SK-N-SH treated with all-trans-retinoic acid at 6 μM for 48 hours (cell line): ENCODE measurements around the gene KCNT2.

Experiments
- ATAC-seq: fragments of 200-7000 bp; cut with Tn5 transposase; 3 replicates; pipeline ENCODE4 v1.9.1; 2020; ENCODE audit warnings: mild to moderate bottlenecking, moderate library complexity
- ARNTL ChIP-seq: fragments of 450-650 bp; formaldehyde crosslinking; IDR thresholded peaks from 2 replicates; pipeline ENCODE4 v1.5.0; 2020; ENCODE audit warnings: low read depth, mild to moderate bottlenecking, moderate library complexity, borderline replicate concordance
- BACH2 ChIP-seq: fragments of 250-450 bp; sonication (Bioruptor Pico); IDR thresholded peaks from 2 replicates; pipeline ENCODE4 v1.9.0; 2021; ENCODE audit warnings: mild to moderate bottlenecking, borderline replicate concordance
- CREB5 ChIP-seq: fragments of 250-450 bp; sonication (Bioruptor Pico); IDR thresholded peaks from 2 replicates; pipeline ENCODE4 v1.5.1; 2020; ENCODE audit warnings: low read depth, mild to moderate bottlenecking, moderate library complexity
- CSDC2 ChIP-seq: fragments of 250-450 bp; sonication (Bioruptor Pico); IDR thresholded peaks from 2 replicates; pipeline ENCODE4 v1.5.0; 2020; ENCODE audit warnings: mild to moderate bottlenecking, moderate library complexity
- ESRRG ChIP-seq: fragments of 250-450 bp; sonication (Bioruptor Pico); IDR thresholded peaks from 2 replicates; pipeline ENCODE4 v1.6.1; 2021; ENCODE audit warnings: mild to moderate bottlenecking
- GLIS3 ChIP-seq: fragments of 250-450 bp; sonication (Bioruptor Pico); IDR thresholded peaks from 2 replicates; pipeline ENCODE4 v1.5.0; 2020; ENCODE audit warnings: mild to moderate bottlenecking, moderate library complexity
- ISL1 ChIP-seq: fragments of 250-450 bp; sonication (Bioruptor Pico); IDR thresholded peaks from 2 replicates; pipeline ENCODE4 v2.1.2; 2022; ENCODE audit warnings: mild to moderate bottlenecking, moderate library complexity
- OSR1 ChIP-seq: fragments of 250-450 bp; sonication (Bioruptor Pico); IDR thresholded peaks from 2 replicates; pipeline ENCODE4 v1.8.0; 2022; ENCODE audit warnings: moderate library complexity, mild to moderate bottlenecking, inconsistent platforms
- PATZ1 ChIP-seq: fragments of 250-450 bp; sonication (Bioruptor Pico); IDR thresholded peaks from 2 replicates; pipeline ENCODE4 v1.8.0; 2020; ENCODE audit warnings: mild to moderate bottlenecking, moderate library complexity, borderline replicate concordance
- PPARA ChIP-seq: fragments of 250-450 bp; sonication (Bioruptor Pico); IDR thresholded peaks from 2 replicates; pipeline ENCODE4 v1.5.0; 2020; ENCODE audit warnings: mild to moderate bottlenecking, borderline replicate concordance
- RARB ChIP-seq: fragments of 250-450 bp; sonication (Bioruptor Pico); IDR thresholded peaks from 2 replicates; pipeline ENCODE4 v1.8.0; 2021; ENCODE audit warnings: mild to moderate bottlenecking, moderate library complexity
- SNAI2 ChIP-seq: fragments of 250-450 bp; sonication (Bioruptor Pico); IDR thresholded peaks from 2 replicates; pipeline ENCODE4 v1.5.0; 2020; ENCODE audit warnings: mild to moderate bottlenecking, moderate library complexity
- TCF4 ChIP-seq: fragments of 250-450 bp; sonication (Bioruptor Pico); IDR thresholded peaks from 2 replicates; pipeline ENCODE4 v1.8.0; 2021; ENCODE audit warnings: mild to moderate bottlenecking, moderate library complexity, borderline replicate concordance
- TOX ChIP-seq: fragments of 250-450 bp; sonication (Bioruptor Pico); IDR thresholded peaks from 2 replicates; pipeline ENCODE4 v1.8.0; 2021; ENCODE audit warnings: mild to moderate bottlenecking, moderate library complexity, borderline replicate concordance
- TSHZ2 ChIP-seq: fragments of 250-450 bp; sonication (Bioruptor Pico); IDR thresholded peaks from 2 replicates; pipeline ENCODE4 v1.5.0; 2020; ENCODE audit warnings: mild to moderate bottlenecking, moderate library complexity
- ZC3H10 ChIP-seq: fragments of 250-450 bp; sonication (Bioruptor Pico); IDR thresholded peaks from 2 replicates; pipeline ENCODE4 v1.5.1; 2021; ENCODE audit warnings: mild to moderate bottlenecking, moderate library complexity
- ZFP3 ChIP-seq: fragments of 250-450 bp; sonication (Bioruptor Pico); IDR thresholded peaks from 2 replicates; pipeline ENCODE4 v1.5.0; 2020; ENCODE audit warnings: mild to moderate bottlenecking, moderate library complexity
- ZFP30 ChIP-seq: fragments of 450-650 bp; formaldehyde crosslinking; IDR thresholded peaks from 2 replicates; pipeline ENCODE4 v1.5.0; 2022; ENCODE audit warnings: mild to moderate bottlenecking, moderate library complexity
- ZNF565 ChIP-seq: fragments of 450-650 bp; formaldehyde crosslinking; conservative IDR thresholded peaks from 2 replicates; pipeline ENCODE4 v1.5.0; 2020; ENCODE audit warnings: low read depth, mild to moderate bottlenecking, moderate library complexity
- ZNF8 ChIP-seq: fragments of 450-650 bp; formaldehyde crosslinking; IDR thresholded peaks from 2 replicates; pipeline ENCODE4 v1.5.0; 2020; ENCODE audit warnings: mild to moderate bottlenecking, moderate library complexity
- TF ChIP-seq, protein P1 (sequence below): fragments of 250-450 bp; sonication (Bioruptor Pico); IDR thresholded peaks from 2 replicates; pipeline ENCODE4 v1.5.1; 2021; ENCODE audit warnings: mild to moderate bottlenecking, moderate library complexity

Gene KCNT2

GRCh38 chr1:196449460-196449859 lies 158.8 kb downstream of the KCNT2 start:
- no peak for ATAC-seq
- TF ChIP-seq ZFP3 (CRISPR knock-in tag) (no peak), CSDC2 (CRISPR knock-in tag) (no peak), TCF4 (CRISPR knock-in tag) (no peak), ZFP30 (CRISPR knock-in tag) (no peak), ZNF8 (CRISPR knock-in tag) (no peak), CREB5 (CRISPR knock-in tag) (no peak), TSHZ2 (CRISPR knock-in tag) (no peak), ZC3H10 (no peak), PATZ1 (no peak), ESRRG (CRISPR knock-in tag) (no peak), PPARA (CRISPR knock-in tag) (no peak), ZNF565 (CRISPR knock-in tag) (no peak), ISL1 (CRISPR knock-in tag) (no peak), BACH2 (CRISPR knock-in tag) (no peak), RARB (no peak), SNAI2 (CRISPR knock-in tag) (no peak), OSR1 (CRISPR knock-in tag) (no peak), TOX (no peak)
- TF ChIP-seq, protein P1, sequence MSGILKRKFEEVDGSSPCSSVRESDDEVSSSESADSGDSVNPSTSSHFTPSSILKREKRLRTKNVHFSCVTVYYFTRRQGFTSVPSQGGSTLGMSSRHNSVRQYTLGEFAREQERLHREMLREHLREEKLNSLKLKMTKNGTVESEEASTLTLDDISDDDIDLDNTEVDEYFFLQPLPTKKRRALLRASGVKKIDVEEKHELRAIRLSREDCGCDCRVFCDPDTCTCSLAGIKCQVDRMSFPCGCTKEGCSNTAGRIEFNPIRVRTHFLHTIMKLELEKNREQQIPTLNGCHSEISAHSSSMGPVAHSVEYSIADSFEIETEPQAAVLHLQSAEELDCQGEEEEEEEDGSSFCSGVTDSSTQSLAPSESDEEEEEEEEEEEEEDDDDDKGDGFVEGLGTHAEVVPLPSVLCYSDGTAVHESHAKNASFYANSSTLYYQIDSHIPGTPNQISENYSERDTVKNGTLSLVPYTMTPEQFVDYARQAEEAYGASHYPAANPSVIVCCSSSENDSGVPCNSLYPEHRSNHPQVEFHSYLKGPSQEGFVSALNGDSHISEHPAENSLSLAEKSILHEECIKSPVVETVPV (CRISPR knock-in tag): no peak
- TF ChIP-seq, all 23 proteins: peak for 0

- TF ChIP-seq ZFP30 (CRISPR knock-in tag): no peak
- TF ChIP-seq PATZ1: no peak
- no peak for TF ChIP-seq OSR1 (CRISPR knock-in tag)
- no peak for TF ChIP-seq PPARA (CRISPR knock-in tag)
- TF ChIP-seq GLIS3: no peak
- TF ChIP-seq ARNTL (CRISPR knock-in tag): no peak
- no peak for TF ChIP-seq SNAI2 (CRISPR knock-in tag)
- TF ChIP-seq ISL1 (CRISPR knock-in tag): no peak
- no peak for TF ChIP-seq RARB
- no peak for TF ChIP-seq TOX
- TF ChIP-seq ESRRG (CRISPR knock-in tag): no peak
- TF ChIP-seq, protein P1 (CRISPR knock-in tag): no peak
- TF ChIP-seq ZNF565 (CRISPR knock-in tag): no peak
- no peak for TF ChIP-seq CSDC2 (CRISPR knock-in tag)
Observed at GRCh38 chr1:196445775-196446174, 162.5 kb downstream of the KCNT2 start.

More at GRCh38 chr1:196445775-196446174, 162.5 kb downstream of the KCNT2 start:
- no peak for ATAC-seq
